ENCODE measurements around the gene PTPRK.

The PTPRK gene

GRCh38 chr6:128337619-128338018 is 182.8 kb downstream of the PTPRK start:
- no peak for DNase-seq

- DNase-seq, result no peak
Observed at GRCh38 chr6:128336436-128337095, 183.8 kb downstream of the PTPRK start.

DNA sequence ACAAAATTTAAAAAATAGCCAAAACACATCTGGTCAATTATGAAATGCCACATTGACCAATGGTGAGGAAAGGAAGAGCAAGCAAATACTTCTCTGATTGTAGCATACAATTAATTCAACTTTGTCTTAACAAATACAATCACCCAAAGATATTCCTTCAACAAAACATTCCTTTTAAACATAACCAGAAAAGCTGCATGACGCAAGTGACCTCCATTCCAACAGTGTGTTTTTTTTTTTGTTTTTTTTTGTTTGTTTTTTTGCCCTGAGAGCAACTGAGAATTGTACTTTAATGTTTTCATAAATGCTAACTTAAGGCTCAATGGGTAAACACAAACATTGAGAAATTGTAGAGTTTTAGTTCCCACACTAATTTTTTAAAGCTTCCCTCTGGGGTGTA is 184.4 kb downstream of the PTPRK start:
- DNase-seq, result no peak

DNA sequence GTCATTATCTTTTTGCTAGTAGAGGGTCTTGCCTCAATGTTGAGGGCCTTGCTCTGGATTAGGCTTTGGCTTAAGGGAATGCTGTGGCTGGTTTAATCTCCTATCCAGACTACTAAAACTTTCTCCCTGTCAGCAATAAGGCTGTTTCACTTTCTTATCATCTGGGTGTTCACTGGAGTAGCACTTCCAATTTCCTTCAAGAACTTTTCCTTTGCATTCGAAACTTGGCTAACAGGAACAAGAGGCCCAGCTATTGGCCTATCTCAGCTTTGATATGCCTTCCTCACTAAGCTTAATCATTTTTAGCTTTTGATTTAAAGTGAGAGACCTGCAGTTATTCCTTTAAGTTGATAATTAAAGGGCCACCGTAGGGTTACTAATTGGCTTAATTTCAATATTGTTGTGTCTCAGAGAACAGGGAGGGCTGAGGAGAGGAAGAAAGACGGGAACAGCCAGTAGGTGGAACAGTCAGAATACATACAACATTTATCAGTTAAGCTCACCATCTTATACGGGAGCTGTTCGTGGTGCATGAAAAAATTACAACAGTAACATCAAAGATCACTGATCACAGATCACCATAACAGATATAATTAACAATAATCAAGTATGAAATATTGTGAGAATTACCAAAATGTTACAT is 186.7 kb downstream of the PTPRK start:
- DNase-seq, result no peak

DNA sequence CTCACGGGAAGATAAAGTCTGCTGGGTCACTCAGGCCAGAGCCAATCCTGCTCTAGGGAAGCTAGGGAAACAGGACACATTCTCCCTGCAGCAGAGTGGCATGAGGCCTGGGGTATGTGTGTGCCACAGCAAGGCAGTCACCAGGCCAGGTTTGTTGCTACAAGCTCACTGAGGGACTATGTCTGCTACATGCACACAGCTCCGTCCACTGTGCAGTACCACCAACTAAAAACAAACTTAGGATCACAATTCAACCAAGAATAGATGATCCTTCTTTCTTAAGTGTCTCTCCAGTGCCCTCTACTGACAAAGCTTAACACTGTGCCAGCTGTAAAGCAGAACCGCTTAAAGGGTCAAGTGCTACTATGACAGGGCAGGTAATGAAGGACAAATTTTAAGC is 192.5 kb downstream of the PTPRK start:
- no peak for DNase-seq

- DNase-seq, result no peak
Observed at GRCh38 chr6:128323011-128323410, 197.4 kb downstream of the PTPRK start.

DNA sequence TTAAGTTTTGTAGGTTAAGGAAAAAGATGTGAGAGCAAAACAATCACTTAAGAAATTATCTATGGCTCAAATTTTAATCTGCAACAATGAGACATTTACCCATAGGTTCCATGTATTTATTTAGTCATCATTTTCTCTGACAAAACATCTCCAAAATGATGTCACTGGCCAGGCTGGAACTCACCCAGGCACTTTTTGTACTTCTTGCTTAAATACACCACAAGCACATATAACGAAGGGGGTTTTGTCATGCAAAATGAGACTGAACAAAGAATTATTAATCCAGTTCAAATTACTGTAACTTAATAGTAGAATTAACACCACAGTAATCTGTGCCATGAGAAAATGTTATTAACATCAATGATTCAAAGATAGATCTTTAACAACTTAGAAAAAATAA is 200.5 kb downstream of the PTPRK start:
- no peak for DNase-seq

DNA sequence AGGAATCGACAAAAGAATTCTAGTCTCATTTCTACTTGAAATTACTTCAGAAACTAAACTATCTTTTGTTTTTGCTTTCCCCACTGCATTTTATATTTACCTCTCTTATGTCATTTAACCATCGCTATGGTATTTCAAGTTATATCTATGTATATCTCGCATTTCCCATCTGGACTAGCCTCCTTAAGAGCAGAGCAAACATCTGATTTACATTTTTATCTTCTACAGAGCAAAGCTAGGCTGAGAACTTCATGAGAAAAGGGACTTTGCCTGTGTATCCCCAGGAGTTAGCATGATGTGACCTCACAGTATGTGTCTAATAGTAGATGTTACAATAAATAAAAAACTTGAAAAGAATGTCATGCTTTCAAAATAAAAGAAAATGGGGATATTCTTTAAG is 201.2 kb downstream of the PTPRK start:
- DNase-seq, result no peak

DNA sequence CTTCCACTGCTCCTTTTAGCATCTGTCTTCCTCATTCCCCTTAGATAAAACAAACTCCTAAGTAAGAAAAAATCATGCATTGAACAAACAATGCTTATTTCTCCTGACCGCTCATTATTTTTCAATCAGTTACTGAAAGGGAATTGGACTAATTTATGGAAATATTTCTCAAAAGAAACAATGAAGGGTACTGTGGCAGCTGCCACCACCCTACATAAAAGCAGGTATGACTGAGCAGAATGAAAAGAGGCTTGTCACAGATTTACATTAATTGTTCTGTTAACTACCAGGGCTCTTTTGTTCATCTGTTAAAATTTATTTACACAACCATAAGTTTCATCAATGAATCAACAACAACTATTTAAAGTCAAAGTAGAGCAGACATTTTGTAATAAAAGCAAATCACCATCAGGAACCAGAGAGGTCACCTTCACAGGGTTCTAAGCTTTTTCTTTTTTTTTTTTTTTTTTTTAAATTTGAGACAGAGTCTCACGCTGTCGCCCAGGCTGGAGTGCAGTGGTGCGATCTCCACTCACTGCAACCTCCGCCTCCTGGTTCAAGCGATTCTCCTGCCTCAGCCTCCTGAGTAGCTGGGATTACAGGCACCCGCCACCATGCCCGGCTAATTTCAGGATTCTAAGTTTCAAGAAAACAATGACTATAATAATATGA is 204.0 kb downstream of the PTPRK start:
- DNase-seq, result no peak

GRCh38 chr6:128314190-128314589 is 206.2 kb downstream of the PTPRK start:
- no peak for DNase-seq

DNA sequence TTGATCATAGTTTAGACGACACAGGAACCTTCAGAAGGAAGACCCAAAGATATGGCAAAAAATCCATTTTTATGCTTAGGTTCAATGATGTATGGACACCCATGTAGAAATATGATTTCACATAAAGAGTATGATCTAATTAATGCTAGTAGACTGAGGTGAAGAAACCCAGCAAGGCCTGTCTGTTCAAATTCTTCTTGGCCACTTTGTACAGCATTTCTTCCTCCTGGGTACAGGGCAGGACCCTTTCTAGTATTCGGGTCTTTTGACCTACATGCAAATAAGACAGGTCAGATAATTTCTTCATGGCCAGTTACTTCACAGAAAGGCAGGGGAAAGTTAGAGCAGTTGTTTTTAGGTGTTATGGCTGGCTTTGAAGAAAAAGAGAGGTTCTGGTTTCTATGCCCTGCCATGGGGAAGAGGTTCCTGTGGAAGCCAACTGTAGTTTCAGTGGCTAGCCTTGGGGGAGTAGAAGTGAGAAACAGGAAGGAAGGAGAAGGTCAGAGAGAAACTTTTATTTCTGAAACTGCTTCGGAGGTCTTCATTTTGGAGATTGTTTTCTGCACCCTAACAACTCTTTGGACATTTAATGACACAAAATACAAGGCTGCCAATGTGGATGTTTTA is 208.3 kb downstream of the PTPRK start:
- no peak for DNase-seq

GRCh38 chr6:128310451-128310850 is 209.9 kb downstream of the PTPRK start:
- DNase-seq, result no peak

DNA sequence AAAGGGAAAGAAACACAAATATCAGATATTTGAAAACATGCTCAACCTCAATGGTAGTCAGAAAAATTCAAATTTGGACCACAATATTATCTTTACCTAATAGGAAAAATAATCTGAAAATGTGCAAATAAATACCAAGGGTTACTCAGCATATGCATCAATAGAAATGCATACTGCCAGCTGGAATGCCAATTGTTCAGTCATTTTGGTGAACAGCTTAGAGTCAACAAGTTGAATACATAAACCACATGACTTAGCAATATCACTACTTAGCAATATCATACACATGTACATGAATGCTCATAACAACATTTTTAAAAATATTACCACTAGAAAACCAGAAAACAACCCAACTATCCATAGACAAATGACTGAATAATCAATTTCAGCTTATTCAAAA is 212.7 kb downstream of the PTPRK start:
- no peak for DNase-seq

GRCh38 chr6:128305976-128306375 is 214.4 kb downstream of the PTPRK start:
- DNase-seq, result no peak

DNA sequence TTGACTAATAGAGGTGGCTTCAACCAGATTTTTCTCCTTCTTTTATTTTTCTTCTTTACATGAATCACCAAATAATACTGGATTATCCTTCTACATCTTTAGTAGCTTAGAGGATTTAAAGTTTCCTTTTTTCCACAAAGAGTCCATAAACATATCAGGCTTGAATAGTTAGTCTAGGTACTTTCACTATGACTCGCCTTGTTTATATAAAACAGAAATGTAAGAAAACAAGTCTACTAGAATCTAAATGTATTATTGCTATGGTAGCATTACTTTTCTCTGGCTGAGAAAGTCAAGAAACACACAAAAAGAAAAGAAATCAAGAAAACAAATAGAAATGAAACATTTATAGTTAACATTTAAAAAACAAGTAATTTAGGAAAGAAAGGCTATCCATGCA is 215.2 kb downstream of the PTPRK start:
- DNase-seq, result no peak

DNA sequence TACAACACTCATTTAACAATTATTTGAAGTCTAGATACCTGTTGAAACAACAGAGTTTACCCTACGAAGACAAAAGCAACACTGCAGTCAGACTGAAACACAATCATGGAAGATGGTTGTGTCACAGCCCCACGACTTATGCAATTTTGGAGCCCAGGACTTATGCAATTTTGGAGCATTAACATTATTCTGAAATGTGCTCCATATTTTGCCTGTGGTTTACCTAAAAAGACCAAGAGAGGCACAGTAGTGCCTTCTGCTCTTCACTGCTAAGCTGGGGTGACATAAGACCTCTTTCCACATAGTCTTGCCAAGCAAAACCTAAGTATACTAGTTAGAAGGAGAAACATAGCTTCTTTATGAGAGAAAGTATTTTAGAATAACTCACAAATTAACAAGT is 216.5 kb downstream of the PTPRK start:
- DNase-seq, result no peak

DNA sequence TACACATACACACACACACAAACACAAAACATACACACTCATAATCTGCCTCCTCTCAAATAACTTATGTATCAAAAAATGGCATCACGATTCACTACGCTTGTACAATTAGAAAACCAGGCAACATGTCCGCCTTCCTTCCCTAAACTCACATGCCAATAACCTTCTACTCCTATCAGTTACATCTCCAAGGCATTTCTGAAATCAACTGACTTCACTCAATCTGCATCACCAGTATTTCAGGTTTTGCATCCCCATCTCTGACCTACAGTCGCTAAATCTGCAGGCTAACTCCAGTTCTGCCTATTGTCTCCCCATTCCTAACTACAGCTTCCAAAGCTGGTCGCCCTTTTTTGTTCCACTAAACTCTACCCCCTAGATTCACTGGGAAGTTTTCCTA is 217.5 kb downstream of the PTPRK start:
- DNase-seq, result no peak

DNA sequence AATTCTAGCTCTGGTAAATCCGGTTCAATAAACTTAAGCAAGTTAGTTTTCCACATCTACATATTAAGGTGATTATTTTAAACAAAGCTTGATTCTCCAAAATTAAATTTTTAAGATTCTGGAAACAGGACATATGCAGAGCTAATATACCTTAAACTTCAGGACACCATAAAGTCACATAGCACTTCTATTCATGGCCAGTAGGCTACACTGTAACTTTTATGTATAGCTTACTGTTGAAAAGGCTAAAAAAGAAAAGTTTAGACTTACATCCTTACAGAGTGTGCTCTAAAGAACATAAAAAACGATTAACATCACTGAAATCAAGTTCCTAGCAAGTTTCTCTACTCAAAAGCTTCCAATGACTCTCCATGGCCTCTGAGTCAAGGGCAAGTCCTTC is 224.7 kb downstream of the PTPRK start:
- DNase-seq, result no peak

DNA sequence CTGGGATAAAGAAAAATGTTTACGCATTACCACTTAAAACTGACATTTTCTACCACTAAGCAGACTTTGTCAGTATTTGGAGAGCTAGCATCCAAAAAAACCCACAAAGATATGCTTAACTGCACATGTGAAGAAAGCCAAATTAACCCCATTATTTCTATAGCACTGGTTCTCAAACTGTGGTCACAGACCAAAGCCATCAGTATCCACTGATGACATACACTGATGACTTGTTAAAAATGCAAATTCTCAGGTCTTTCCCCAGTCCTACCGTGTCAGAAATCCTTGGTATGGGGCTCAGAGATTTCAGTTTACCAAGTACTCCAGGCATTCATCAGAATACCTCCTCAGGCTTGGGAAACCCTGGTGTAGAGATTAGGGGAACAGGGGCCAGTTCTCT is 230.2 kb downstream of the PTPRK start:
- no peak for DNase-seq

DNA sequence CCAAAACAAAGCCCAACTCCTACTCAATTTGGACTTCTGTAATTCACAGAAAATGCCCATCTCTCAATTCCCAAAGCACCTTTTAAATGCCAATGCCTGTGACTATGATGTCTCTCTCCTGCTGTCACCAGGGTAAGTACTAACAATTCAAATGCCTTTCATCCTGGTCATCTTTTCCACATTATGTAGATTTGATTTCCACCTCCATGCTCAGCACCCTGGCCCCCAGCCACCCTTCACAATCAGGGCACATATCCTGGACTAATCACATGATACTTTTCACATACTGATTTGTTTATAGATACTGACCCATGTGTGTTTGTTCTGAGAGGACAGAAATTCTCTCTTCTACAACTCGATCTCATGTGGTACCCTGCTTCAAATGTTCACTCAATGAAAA is 236.3 kb downstream of the PTPRK start:
- DNase-seq, result no peak

- DNase-seq, result no peak
Observed at GRCh38 chr6:128282961-128283360, 237.4 kb downstream of the PTPRK start.

DNA sequence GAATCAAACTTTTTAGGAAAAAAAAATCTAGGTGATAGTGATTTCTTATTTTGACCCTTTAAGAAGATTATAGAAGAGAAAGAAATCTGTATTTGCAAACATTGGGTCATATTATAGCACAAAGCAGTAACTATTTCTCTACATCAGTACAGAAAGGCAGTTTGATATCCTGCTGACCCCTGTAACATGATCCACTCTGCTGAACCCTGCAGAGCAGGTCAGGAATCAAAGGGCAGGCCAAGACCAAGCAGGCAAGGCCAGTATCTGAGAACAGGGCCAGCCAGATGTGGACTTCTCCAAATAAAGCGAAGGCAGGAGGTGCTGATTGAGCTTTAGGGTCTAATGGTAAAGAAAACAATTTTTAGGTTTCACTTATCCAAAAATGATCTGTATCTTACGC is 239.4 kb downstream of the PTPRK start:
- no peak for DNase-seq

GRCh38 chr6:128280066-128280465 is 240.3 kb downstream of the PTPRK start:
- no peak for DNase-seq

- no peak for DNase-seq
Observed at GRCh38 chr6:128278836-128279235, 241.6 kb downstream of the PTPRK start.

All from activated CD4-positive, alpha-beta T cell treated with anti-CD3 and anti-CD28 coated beads for 1 hour (primary cell).